Measurements from ENCODE around the gene PRKCZ.
"Not testable (repeated sequence)": the region's sequence is repeated elsewhere in the genome, so short reads cannot be mapped to it uniquely, and the experiment has no call there.

- TF ChIP-seq YY1 (IDR thresholded peaks at IDR 0.05; ENCODE audit: low read depth); CTCF (IDR thresholded peaks at IDR 0.05); POLR2AphosphoS5 (IDR thresholded peaks at IDR 0.05; ENCODE audit: low read depth, low read length); ZBTB33 (IDR thresholded peaks at IDR 0.05; ENCODE audit: borderline replicate concordance, low read depth); SIN3A (IDR thresholded peaks at IDR 0.05; ENCODE audit: borderline replicate concordance, low read depth, low read length); EZH2phosphoT487 (IDR thresholded peaks at IDR 0.05; ENCODE audit: borderline replicate concordance, low read depth); RCOR1 (IDR thresholded peaks at IDR 0.05; ENCODE audit: low read length); MXI1 (IDR thresholded peaks at IDR 0.05; ENCODE audit: low read depth, low read length); EP300 (IDR thresholded peaks at IDR 0.05; ENCODE audit: borderline replicate concordance in 1 of 2, low read depth in 1 of 2, low read length in 1 of 2): not testable (repeated sequence)
Observed at GRCh38 chr1:2114635-2115007, 64.4 kb downstream of the PRKCZ start.

Data from SK-N-SH (cell line).